Upper lobe of left lung (tissue), 4 donors: Measurements from ENCODE around the gene C7.

ENCODE experiments used
- POLR2A ChIP-seq, 4 donors: fragments of 450-650 bp; IDR thresholded peaks; one replicate each; pipeline ENCODE4 v1.5.1; 2016 to 2017; ENCODE audit warnings: antibody characterized with exemption in 4 of 4, mild to moderate bottlenecking in 2 of 4
- POLR2AphosphoS5 ChIP-seq, 2 donors: sonication (generic); formaldehyde crosslinking; IDR thresholded peaks; one replicate each; pipeline ENCODE4 v1.5.1; 2017; ENCODE audit warnings: antibody characterized with exemption in 2 of 2

DNA sequence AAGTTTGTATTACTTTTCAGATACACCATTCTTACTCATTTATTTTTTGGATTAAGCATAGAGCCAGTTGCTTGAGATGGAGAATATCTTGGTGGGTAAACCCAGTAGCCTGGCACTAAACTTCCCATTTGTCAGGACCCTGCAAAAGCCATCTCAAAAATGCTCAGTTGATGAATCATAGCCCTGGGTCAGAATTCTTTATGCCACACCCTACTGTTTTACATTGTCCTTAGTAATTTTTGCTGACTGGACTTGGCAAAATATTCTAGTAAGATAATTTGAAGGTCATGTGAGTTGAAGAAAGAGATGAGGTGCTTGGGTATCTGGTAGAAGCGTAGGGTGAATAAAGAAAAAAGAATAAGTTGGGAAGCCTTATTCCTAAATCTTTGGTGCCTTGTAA is 50.7 kb downstream of the C7 start:
- TF ChIP-seq POLR2AphosphoS5 (IDR thresholded peaks at IDR 0.05) (no peak), POLR2A (IDR thresholded peaks at IDR 0.05) (no peak)
